Urinary bladder (tissue), 4 donors: Measurements from ENCODE around the gene CEACAM3. TPM values are rescaled to one million over a fixed set of nuclear protein-coding genes. Genes with fewer than 3 reads are reported as not detected.
"Not testable (repeated sequence)": the region's sequence is repeated elsewhere in the genome, so short reads cannot be mapped to it uniquely, and the experiment has no call there.

ENCODE experiments used
- DNase-seq: peaks from one replicate; pipeline ENCODE4 v3.0.0-alpha.2; 2015; ENCODE audit errors: extremely low spot score
- H3K27ac ChIP-seq: one replicate; pipeline ENCODE4 v1.5.1; 2013; ENCODE audit warnings: low read depth, mild to moderate bottlenecking, moderate library complexity
- H3K36me3 ChIP-seq: one replicate; pipeline ENCODE4 v1.6.1; 2013; ENCODE audit warnings: mild to moderate bottlenecking, moderate library complexity; ENCODE audit not compliant: insufficient read depth
- H3K4me1 ChIP-seq: one replicate; pipeline ENCODE4 v1.6.1; 2013; ENCODE audit warnings: mild to moderate bottlenecking, moderate library complexity; ENCODE audit not compliant: insufficient read depth
- H3K4me3 ChIP-seq: one replicate; pipeline ENCODE4 v1.5.1; 2013; ENCODE audit warnings: low read depth, low read length
- WGBS: extraction: QIAGEN DNeasy Blood & Tissue Kit; methylation state at CpG from one replicate; pipeline ENCODE4 v1.1.7; 2013; 5-methylcytosine and 5-hydroxymethylcytosine counted together
- polyA plus RNA-seq: library from polyadenylated mRNA; stranded (reverse); fragments of 200-250 nt; gene quantifications from one replicate; pipeline ENCODE4 v1.2.3, GENCODE V29; 2013
- total RNA-seq: library from RNA; depleted of rRNA; stranded (reverse); fragments of >200 nt; gene quantifications from one replicate; pipeline ENCODE4 v1.2.3, GENCODE V29; 2014
- donor health status: healthy with polysubstance abuse.
- donor health status: healthy.

The CEACAM3 gene
- not detected for total RNA-seq
- not detected for polyA plus RNA-seq

DNA sequence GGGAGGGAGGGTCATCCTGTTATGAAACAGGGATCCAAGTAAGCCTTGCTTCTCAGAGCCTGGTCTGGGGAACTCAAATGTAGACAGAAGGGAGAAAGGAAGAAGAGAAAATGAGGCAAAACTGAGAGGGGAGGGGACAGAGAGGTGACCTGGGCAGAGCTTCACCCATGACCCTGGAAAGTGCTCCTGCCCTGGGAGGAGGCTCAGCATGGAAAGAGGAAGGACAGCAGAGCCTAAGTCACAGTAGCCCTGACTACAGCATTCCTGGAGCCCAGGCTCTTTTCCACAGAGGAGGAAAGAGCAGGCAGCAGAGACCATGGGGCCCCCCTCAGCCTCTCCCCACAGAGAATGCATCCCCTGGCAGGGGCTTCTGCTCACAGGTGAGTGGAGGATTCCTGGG lies at the start of gene CEACAM3:
Gene CEACAM3, plus strand, starts transcription at position 226 of the 400 bp plus-strand sequence. Its CDS starts 91 bp downstream, at position 317.
- H3K36me3 ChIP-seq, result no peaks in the 10 kb centered on the region
- no peak within 1 kb of the TSS for H3K4me3 ChIP-seq
- no peak for DNase-seq
- no peaks in the 10 kb centered on the region for H3K4me1 ChIP-seq
- H3K27ac ChIP-seq, result no peak within 1 kb of the TSS

DNA sequence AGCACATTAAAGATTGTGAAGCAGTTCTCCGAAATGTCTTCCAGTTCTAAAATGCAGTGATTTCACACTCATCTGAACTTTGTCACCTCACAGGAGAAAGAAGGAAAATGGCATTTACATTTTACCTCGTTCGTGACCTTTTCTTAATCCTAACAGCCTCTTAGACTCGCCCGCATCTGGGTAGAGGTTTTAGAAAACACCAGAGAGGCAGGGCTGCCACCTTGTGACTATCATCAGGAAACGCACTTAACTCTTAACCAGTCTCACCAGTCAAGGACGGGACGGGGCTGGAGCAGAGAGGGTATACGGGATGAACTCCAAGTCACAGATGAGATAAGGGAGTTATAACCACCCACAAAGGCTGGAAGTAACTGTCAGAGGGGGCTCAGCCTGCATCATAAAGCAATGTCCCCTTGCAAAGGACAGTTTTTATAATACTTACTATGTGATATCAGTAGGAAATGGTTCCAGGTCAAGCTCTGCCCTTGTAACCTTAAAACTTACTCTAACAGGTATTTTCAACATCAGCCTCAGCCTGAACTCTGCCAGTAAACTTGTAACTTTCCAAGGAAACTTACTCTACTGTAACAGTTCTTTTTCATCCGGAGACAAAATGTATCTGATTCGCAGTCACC lies 49.7 kb upstream of the CEACAM3 start:
- Histone ChIP-seq H3K4me1 (no peaks in the 10 kb centered on the region), H3K4me3 (no peak overlapping the region), H3K27ac (no peak overlapping the region), H3K36me3 (no peaks in the 10 kb centered on the region)
- WGBS, result 17% methylated on average over 11 of the region's 11 CpGs
- no peak for DNase-seq

DNA sequence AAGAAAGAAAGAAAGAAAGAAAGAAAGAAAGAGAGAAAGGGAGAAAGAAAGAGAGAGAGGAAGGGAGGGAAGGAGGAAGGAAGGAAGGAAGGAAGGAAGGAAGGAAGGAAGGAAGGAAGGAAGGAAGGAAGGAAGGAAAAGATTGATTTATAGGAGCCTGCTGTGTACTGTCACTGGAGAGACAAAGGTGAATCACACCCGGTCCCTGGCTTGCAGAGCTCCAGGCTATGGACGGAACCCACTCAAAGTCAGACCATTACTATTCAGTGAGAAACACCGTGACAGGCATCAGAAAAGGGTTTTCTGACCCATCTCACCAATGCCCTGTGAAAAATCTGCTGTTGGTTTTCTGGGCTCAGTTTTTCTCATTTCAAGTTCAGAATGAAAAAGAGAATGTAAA lies 48.4 kb upstream of the CEACAM3 start:
- no peaks in the 10 kb centered on the region for H3K36me3 ChIP-seq
- 72% methylated on average over 3 of the region's 3 CpGs for WGBS
- no peak overlapping the region for H3K4me3 ChIP-seq
- H3K4me1 ChIP-seq, result no peaks in the 10 kb centered on the region
- no peak overlapping the region for H3K27ac ChIP-seq
- DNase-seq, result no peak

DNA sequence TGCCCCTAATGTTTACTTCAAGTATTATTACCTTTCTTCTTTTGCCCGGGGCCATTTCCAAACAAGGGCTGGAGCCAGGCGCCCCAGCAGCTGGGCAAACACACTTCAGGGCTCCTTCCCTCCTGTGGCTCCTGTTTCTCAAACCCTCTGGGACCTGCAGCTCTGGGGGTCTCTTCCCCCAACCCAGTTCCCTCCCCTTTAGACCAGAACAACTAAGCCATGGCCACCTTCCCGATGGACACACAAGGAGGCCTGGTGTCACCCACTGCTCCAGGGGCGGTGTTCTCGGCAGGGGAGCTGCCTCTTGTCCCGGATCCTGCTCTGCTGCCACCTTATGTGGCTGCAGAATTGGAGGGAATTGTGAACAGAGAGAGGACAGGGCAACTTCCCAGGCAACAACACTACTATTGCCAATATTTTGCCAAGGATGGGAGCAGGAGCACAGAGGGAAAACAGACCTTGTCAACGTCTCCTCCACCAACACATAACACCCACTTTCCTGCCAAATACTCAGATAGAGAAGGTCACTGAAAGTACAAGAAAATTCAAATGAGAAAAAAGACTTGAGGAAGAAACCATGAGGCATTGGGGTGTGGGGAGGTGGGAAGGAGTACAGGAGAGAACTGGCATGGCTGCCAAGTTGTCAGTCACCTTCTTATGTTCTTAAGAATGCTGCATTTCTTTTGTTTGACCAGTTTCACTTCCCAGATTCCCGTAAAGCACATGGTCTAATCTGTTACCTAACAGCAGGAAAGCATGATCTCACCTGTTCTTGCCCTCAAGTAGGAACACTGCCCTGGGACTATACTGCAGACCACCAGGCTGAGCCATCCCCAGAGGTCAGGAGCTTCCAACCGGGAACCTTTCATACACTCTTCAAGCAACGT lies 45.9 kb upstream of the CEACAM3 start:
- not testable (repeated sequence) for H3K27ac ChIP-seq, H3K4me3 ChIP-seq, DNase-seq, H3K4me1 ChIP-seq, H3K36me3 ChIP-seq
- 36% methylated on average over 8 of the region's 10 CpGs for WGBS

DNA sequence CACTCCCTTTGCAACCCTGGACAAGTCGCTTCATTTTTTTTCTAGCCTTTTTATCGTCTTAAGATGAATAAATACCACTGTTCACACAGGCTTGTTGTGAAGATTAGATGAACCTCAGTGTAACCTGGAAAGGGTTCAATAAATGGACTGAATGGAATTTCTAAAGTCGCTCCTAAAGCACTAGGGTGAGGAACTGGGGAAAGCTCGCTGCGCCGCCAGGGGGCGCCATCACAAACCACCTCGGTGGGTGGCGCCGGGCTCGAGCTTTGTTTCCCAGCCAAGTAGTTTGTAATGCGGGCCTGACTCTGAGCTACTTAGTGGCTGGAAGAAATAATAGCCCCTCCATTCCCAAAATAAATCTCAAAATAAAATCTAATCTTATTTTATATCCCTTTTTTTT lies 43.2 kb upstream of the CEACAM3 start:
- Histone ChIP-seq H3K4me1 (no peaks in the 10 kb centered on the region), H3K27ac (no peak overlapping the region), H3K4me3 (no peak overlapping the region), H3K36me3 (no peaks in the 10 kb centered on the region)
- WGBS, result 8% methylated on average over 12 of the region's 12 CpGs
- DNase-seq, result no peak

DNA sequence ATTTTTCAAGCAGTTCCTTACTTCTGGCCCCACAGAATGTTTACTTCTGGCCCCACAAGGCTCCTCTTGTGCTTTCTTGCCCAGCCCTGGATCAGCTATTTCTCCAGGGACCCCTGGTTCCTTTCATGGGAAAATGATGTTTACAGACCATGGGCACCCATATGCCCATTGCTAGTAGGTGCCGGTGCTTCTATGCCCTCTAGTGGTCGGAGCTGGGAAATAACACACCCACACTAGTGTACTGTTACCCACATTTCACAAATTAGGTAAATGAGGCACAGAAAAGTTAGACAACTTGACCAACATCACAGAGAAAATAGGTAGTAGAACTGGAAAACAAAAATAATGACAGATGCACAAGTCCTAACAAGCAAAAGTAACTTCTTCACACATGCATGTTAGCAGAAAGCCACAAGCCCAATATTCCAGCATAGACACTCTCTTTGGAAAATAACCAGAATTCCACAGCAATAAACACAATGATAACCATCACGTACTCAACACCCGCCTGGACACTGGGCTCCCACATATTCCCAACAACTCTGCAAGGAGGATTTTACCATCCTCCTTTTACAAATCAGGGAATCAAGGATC lies 42.4 kb upstream of the CEACAM3 start:
- no peak for DNase-seq
- H3K36me3 ChIP-seq, result no peaks in the 10 kb centered on the region
- H3K4me1 ChIP-seq, result no peaks in the 10 kb centered on the region
- H3K27ac ChIP-seq, result no peak overlapping the region
- 8% methylated on average over 4 of the region's 4 CpGs for WGBS
- no peak overlapping the region for H3K4me3 ChIP-seq

DNA sequence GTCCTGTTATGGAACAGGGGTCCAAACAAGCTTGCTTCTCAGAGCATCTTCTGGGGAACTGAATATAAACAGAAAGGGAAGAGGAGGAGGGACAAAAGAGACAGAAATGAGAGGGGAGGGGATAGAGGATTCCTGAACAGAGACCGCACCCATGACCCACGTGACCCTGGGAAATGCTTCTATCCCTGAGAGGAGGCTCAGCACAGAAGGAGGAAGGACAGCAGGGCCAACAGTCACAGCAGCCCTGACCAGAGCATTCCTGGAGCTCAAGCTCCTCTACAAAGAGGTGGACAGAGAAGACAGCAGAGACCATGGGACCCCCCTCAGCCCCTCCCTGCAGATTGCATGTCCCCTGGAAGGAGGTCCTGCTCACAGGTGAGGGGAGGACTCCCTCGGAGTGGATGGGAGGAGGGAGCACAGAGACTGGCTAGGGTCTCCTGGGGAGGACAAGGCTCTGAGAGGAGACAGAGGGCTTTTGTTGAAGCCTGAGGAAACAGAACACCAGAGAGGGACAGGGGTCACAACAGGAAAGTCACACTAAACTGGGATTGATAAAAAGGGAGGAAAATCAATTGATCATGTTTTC lies 41.0 kb upstream of the CEACAM3 start, which contains the start of gene CEACAM6:
Gene CEACAM6, plus strand, starts transcription at position 203 of the 586 bp plus-strand sequence. Its CDS starts 109 bp downstream, at position 312.
- Histone ChIP-seq H3K27ac (no peak within 1 kb of the TSS), H3K4me1 (no peaks in the 10 kb centered on the region), H3K36me3 (no peaks in the 10 kb centered on the region), H3K4me3 (no peak within 1 kb of the TSS)
- 37% methylated on average over 3 of the region's 3 CpGs for WGBS
- DNase-seq, result no peak

DNA sequence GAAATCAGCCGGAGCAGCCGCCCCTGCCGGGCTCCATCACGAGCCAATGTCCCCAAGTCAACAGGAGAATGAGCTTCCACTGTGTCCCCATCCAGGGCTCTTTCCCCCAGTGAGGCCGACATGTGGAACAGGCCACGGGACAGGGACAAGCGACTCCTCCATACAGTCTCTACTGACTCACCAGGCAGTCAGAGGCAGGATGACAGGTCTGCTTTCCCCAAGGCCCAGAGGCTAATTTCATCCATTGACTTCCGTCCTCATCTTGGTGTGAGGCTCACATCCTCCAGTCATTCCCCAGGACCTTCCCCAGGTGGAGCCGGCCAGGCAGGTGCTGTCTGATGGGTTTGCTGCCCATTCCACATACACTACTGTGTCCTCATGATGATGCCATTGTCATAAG lies 37.5 kb upstream of the CEACAM3 start:
- Histone ChIP-seq H3K36me3 (no peaks in the 10 kb centered on the region), H3K4me1 (no peaks in the 10 kb centered on the region), H3K4me3 (no peak overlapping the region), H3K27ac (no peak overlapping the region)
- WGBS, result 78% methylated on average over 9 of the region's 9 CpGs
- DNase-seq, result no peak

DNA sequence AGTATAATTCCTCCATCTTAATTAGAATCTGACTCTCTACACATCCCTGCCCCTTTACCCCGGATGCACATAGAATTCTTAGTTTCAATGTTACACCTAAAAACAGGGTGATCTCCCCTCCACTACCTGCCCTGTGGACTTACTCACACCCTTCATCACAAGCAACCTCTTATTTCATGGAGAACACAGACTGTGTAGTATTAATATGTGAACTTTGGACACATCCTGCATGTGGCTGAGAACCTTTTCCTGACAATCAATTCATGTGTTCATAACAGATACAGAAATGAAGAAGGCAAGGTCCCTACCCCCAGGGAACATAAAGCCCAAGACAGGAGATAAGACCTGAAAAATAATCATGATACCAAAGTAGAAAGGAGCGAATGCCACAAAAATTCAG lies 29.3 kb upstream of the CEACAM3 start:
- H3K27ac ChIP-seq, result no peak overlapping the region
- WGBS, result 88% methylated on average over 2 of the region's 2 CpGs
- no peaks in the 10 kb centered on the region for H3K4me1 ChIP-seq
- no peaks in the 10 kb centered on the region for H3K36me3 ChIP-seq
- no peak for DNase-seq
- no peak overlapping the region for H3K4me3 ChIP-seq

DNA sequence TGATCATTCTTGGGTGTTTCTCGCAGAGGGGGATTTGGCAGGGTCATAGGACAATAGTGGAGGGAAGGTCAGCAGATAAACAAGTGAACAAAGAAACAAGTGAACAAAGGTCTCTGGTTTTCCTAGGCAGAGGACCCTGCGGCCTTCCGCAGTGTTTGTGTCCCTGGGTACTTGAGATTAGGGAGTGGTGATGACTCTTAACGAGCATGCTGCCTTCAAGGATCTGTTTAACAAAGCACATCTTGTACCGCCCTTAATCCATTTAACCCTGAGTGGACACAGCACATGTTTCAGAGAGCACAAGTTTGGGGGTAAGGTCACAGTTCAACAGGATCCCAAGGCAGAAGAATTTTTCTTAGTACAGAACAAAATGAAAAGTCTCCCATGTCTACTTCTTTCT lies 28.3 kb upstream of the CEACAM3 start:
- H3K4me1 ChIP-seq, H3K36me3 ChIP-seq, H3K27ac ChIP-seq, H3K4me3 ChIP-seq, DNase-seq: not testable (repeated sequence)
- 62% methylated on average over 5 of the region's 5 CpGs for WGBS

DNA sequence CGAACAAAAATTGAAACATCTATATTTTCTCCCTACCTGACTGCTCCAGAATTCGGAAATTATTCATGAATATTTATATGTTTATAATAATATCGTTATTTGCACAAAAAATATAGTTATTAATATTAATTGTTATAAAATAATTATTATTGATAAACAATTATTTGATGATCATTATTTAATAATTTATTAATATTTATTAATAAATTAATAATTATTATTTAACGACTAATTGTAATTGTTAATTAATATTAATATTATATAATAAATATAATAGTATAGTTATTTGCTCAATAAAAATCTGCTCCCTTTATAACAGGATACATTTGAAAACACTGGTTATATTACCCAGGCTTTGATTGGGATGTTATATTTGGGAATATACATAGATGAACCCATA lies 26.8 kb upstream of the CEACAM3 start:
- Histone ChIP-seq H3K4me3 (no peak overlapping the region), H3K4me1 (no peaks in the 10 kb centered on the region), H3K27ac (no peak overlapping the region), H3K36me3 (no peaks in the 10 kb centered on the region)
- no peak for DNase-seq
- WGBS, result 93% methylated on average over 4 of the region's 4 CpGs

DNA sequence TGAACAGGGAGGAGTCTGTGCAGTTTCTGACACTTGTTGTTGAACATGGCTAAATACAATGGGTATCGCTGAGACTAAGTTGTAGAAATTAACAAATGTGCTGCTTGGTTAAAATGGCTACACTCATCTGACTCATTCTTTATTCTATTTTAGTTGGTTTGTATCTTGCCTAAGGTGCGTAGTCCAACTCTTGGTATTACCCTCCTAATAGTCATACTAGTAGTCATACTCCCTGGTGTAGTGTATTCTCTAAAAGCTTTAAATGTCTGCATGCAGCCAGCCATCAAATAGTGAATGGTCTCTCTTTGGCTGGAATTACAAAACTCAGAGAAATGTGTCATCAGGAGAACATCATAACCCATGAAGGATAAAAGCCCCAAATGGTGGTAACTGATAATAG lies 25.0 kb upstream of the CEACAM3 start:
- no peak overlapping the region for H3K27ac ChIP-seq
- no peak overlapping the region for H3K4me3 ChIP-seq
- H3K4me1 ChIP-seq, result no peaks in the 10 kb centered on the region
- DNase-seq, result no peak
- WGBS, result 90% methylated on average over 2 of the region's 2 CpGs
- no peaks in the 10 kb centered on the region for H3K36me3 ChIP-seq

DNA sequence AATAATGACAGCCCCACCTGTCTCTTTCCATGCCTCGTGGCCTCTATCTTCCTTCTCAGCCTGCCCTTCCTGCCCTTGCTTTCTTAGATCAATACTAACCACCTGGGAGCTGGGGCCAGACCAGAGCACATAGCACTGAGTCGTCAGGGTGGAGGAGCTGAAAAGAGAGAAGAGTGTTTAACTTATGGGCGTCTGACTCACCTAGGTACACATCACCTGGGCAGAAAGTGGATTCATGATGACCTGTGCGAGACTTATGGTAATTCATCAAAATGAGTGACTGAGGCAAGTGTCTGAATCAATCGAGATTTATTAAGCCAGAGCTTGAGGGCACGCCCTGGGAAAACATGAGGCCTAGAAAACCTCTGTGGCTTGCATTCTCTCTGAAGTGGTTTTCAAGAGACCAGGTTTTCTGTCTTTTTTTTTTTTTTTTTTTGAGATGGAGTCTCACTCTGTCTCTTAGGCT lies 21.8 kb upstream of the CEACAM3 start:
- Histone ChIP-seq H3K4me3 (no peak overlapping the region), H3K4me1 (no peaks in the 10 kb centered on the region), H3K27ac (no peak overlapping the region), H3K36me3 (no peaks in the 10 kb centered on the region)
- WGBS, result 65% methylated on average over 6 of the region's 6 CpGs
- peak; percentile 21 for DNase-seq
